Panc1 (cell line): ENCODE data around the gene ISG20L2. TPM values are rescaled to one million over a fixed set of nuclear protein-coding genes. Genes with fewer than 3 reads are reported as not detected.
A peak's percentile ranks its signal among the peaks of the same experiment; 100 is the strongest.

Source experiments
- ATAC-seq: fragments of 200-7000 bp; cut with Tn5 transposase; 2 replicates; pipeline ENCODE4 v1.9.1; 2020; ENCODE audit warnings: mild to moderate bottlenecking, moderate library complexity
- BruUV-seq: library from RNA; stranded (reverse); fragments of 400-500 nt; replicated peaks from 2 replicates; lab custom pipeline; 2021; lab: Mats Ljungman, UMichigan
- CTCF ChIA-PET: fragments of 300-600 bp; sonication (Branson Sonifier 250); formaldehyde crosslinking; loops from one replicate; lab custom pipeline; 2022; ENCODE audit warnings: antibody characterized with exemption; lab: Charles Lee
- POLR2A ChIA-PET: fragments of 300-600 bp; sonication (Branson Sonifier 250); formaldehyde crosslinking; loops from one replicate; lab custom pipeline; 2022; ENCODE audit warnings: antibody characterized with exemption; lab: Charles Lee
- DNase-seq: peaks from one replicate; pipeline ENCODE4 v3.0.0-alpha.2; 2010; ENCODE audit warnings: low read depth, low spot score
- H3K27ac ChIP-seq: 2 replicates; pipeline ENCODE4 v1.5.1; 2011; ENCODE audit warnings: mild to moderate bottlenecking, low read length, inconsistent platforms
- H3K27me3 ChIP-seq: fragments of 200-500 bp; sonication (Bioruptor generic); 2 replicates; pipeline ENCODE4 v1.6.0; 2014; ENCODE audit warnings: low read length, inconsistent platforms; ENCODE audit not compliant: control insufficient read depth, insufficient read depth
- H3K36me3 ChIP-seq: fragments of 200-500 bp; sonication (Bioruptor generic); 2 replicates; pipeline ENCODE4 v1.5.1; 2014; ENCODE audit warnings: inconsistent platforms, mild to moderate bottlenecking, low read length, moderate library complexity; ENCODE audit not compliant: control insufficient read depth, insufficient read depth
- H3K4me1 ChIP-seq: 2 replicates; pipeline ENCODE4 v1.5.1; 2011; ENCODE audit warnings: inconsistent platforms, mild to moderate bottlenecking, low read length, moderate library complexity; ENCODE audit not compliant: control insufficient read depth, insufficient read depth
- H3K4me3 ChIP-seq, 2 experiments: 2 replicates each; pipeline ENCODE4 v1.5.1; 2011 to 2012; ENCODE audit warnings: low read depth in 2 of 2, low read length in 2 of 2, mild to moderate bottlenecking in 2 of 2, inconsistent platforms in 1 of 2, moderate library complexity in 1 of 2
- H3K9me3 ChIP-seq: fragments of 200-500 bp; sonication (Bioruptor generic); 2 replicates; pipeline ENCODE4 v1.5.1; 2014; ENCODE audit warnings: low read depth, mild to moderate bottlenecking, inconsistent platforms, low read length, moderate library complexity; ENCODE audit not compliant: control insufficient read depth, insufficient read depth
- POLR2AphosphoS5 ChIP-seq: IDR thresholded peaks from 2 replicates; pipeline ENCODE4 v1.6.1; 2012; ENCODE audit warnings: mild to moderate bottlenecking, low read depth, low read length, moderate library complexity
- SIN3A ChIP-seq: IDR thresholded peaks from 2 replicates; pipeline ENCODE4 v1.6.1; 2012; ENCODE audit warnings: low read depth, mild to moderate bottlenecking, low read length, moderate library complexity, borderline replicate concordance; ENCODE audit not compliant: insufficient read depth
- TCF7L2 ChIP-seq: IDR thresholded peaks from 2 replicates; pipeline ENCODE4 v1.6.1; 2011; ENCODE audit warnings: mild to moderate bottlenecking, low read depth, low read length, inconsistent platforms
- in situ Hi-C: cut with HindIII; loops from 2 replicates; pipeline ENCODE4 v1.10.0; 2016; ENCODE audit warnings: low sequenced_read_pairs, low pct_unique_long_range_greater_than_20kb
- intact Hi-C: fragments of 100-400 bp; cut with micrococcal nuclease; formaldehyde crosslinking; loops from one replicate; pipeline ENCODE4 v1.10.0; 2022; ENCODE audit not compliant: unreplicated experiment
- total RNA-seq: library from RNA; stranded (reverse); gene quantifications from one replicate; pipeline ENCODE4 v1.2.1, GENCODE V29; 2021; ENCODE audit not compliant: unreplicated experiment
- TF ChIP-seq, protein P1 (sequence below), 2 experiments: IDR thresholded peaks; 2 replicates each; pipeline ENCODE4 v1.6.1; 2011 to 2012; ENCODE audit warnings: low read depth in 2 of 2, control low read depth in 1 of 2, low read length in 1 of 2, mild to moderate bottlenecking in 1 of 2, moderate library complexity in 1 of 2; ENCODE audit not compliant: insufficient read depth in 1 of 2
- TF ChIP-seq, protein P2 (sequence below): fragments of 450-650 bp; IDR thresholded peaks from 2 replicates; pipeline ENCODE4 v1.5.1; 2017; ENCODE audit warnings: mild to moderate bottlenecking

The ISG20L2 gene
- total RNA-seq, 1 experiment from 2014 or later, result 40.6 TPM

DNA sequence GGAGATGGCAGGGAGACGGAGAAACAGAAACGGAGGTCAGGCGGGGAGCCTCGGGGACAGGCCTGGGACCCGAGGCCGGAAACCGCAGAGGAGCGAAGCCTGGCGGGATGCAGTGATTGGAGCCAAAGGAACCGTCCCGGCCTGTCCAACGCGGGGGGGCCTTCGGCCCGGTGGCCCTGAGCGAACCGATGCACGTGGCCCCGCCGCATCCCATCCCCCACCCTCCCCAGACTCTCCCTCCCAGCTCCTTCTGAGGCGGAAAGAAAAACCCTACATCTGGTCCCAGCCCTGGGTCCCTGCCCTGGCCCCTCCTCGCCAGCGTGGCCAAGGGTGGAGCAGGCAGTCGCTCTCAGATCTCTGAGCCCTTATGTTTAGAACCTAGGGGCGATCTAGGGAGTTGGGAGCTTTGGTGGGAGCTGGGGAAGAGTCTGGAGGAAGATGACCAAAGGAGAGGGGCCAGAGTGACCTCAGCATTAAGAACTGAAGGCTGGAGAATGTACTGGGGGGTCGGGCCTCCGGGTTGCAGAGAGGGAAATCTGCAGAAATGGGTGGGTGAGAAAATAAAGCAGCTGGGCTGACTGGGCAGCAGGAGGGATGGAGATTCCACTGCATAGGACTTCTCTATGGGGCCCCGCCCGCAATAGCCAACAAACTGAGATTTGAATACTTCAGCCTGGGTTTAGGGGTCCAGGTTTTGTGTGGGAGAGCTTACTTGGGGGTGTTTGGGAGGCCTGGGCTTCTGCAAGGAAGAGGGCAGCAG is 21.7 kb downstream of the ISG20L2 start:
- Histone ChIP-seq H3K36me3 (no peaks in the 10 kb centered on the region; the same call in 1 of the 2 replicates), H3K27ac (peak overlapping the region; percentile 93), H3K27me3 (no peaks in the 10 kb centered on the region), H3K4me3 (peak overlapping the region; percentile 82 to 84), H3K9me3 (no peaks in the 10 kb centered on the region), H3K4me1 (peaks cover 70% of the 10 kb centered on the region)
- intact Hi-C loops, result no loop called here
- ChIA-PET POLR2A (interaction anchor here (0.5 to 1.9 kb wide), 9 partner anchors 8 to 36 kb away, joined by 3 to 7 read pairs (median 5); partner anchors contain the start of genes ISG20L2, METTL25B and NES), CTCF (interaction anchor here (0.6 to 3.7 kb wide), 9 partner anchors 12 to 221 kb away, joined by 3 to 96 read pairs (median 5); no protein-coding TSS in a partner anchor)
- in situ Hi-C loops, result no loop called here
- no TSS peak for BruUV-seq
- DNase-seq (no peak), ATAC-seq (peak; percentile 16)
- peak; percentile 12; the same call in 1 of the 2 replicates for TF ChIP-seq TCF7L2
- TF ChIP-seq POLR2AphosphoS5, result no peak; the same call in 1 of the 2 replicates

DNA sequence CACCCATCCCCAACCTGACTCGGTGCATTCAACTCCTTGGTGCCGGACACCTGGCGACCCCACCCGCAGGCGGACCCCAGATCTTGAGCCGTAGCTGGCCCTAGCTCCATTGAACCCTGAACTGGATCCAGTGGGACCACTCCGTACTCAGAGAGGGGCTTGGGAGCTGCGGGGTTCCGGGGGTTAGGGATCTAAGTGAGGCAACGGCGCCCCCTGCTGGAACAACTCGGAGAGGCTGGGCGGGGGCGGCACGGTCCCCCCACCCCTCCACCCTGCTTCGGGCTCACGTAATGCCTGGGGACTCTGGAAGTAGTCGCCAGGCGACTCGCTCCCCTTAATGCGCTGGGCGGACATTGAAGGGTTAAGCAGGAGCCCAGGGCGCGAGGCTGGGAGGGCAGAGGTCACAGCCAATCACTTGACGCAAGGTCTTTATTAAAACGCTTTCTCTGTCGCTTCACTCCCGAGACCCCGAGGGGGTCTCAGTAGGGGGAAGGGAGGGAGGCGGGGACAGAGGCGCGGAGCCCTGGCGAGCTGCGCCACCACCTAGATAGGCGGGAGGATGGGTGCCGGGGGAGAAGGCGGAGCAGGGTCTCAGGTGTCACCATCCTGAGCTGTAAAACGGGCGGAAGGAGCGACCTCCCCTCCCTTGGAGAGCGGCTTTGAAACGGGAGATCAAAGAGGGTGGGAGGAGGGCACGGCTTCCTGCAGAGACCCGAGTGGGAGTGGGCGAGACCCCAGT is 22.5 kb downstream of the ISG20L2 start:
- H3K4me1 ChIP-seq, result peaks cover 70% of the 10 kb centered on the region
- ATAC-seq, result peak; percentile 64
- TF ChIP-seq POLR2AphosphoS5 (no peak; the same call in 1 of the 2 replicates), TCF7L2 (peak; percentile 97), SIN3A (no peak; the same call in 1 of the 2 replicates)
- TF ChIP-seq, protein P1, sequence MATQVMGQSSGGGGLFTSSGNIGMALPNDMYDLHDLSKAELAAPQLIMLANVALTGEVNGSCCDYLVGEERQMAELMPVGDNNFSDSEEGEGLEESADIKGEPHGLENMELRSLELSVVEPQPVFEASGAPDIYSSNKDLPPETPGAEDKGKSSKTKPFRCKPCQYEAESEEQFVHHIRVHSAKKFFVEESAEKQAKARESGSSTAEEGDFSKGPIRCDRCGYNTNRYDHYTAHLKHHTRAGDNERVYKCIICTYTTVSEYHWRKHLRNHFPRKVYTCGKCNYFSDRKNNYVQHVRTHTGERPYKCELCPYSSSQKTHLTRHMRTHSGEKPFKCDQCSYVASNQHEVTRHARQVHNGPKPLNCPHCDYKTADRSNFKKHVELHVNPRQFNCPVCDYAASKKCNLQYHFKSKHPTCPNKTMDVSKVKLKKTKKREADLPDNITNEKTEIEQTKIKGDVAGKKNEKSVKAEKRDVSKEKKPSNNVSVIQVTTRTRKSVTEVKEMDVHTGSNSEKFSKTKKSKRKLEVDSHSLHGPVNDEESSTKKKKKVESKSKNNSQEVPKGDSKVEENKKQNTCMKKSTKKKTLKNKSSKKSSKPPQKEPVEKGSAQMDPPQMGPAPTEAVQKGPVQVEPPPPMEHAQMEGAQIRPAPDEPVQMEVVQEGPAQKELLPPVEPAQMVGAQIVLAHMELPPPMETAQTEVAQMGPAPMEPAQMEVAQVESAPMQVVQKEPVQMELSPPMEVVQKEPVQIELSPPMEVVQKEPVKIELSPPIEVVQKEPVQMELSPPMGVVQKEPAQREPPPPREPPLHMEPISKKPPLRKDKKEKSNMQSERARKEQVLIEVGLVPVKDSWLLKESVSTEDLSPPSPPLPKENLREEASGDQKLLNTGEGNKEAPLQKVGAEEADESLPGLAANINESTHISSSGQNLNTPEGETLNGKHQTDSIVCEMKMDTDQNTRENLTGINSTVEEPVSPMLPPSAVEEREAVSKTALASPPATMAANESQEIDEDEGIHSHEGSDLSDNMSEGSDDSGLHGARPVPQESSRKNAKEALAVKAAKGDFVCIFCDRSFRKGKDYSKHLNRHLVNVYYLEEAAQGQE (IDR thresholded peaks at IDR 0.05; ENCODE audit: insufficient read depth in 1 of 2, low read depth in 2 of 2, low read length in 1 of 2), result no peak
- TF ChIP-seq, protein P2, sequence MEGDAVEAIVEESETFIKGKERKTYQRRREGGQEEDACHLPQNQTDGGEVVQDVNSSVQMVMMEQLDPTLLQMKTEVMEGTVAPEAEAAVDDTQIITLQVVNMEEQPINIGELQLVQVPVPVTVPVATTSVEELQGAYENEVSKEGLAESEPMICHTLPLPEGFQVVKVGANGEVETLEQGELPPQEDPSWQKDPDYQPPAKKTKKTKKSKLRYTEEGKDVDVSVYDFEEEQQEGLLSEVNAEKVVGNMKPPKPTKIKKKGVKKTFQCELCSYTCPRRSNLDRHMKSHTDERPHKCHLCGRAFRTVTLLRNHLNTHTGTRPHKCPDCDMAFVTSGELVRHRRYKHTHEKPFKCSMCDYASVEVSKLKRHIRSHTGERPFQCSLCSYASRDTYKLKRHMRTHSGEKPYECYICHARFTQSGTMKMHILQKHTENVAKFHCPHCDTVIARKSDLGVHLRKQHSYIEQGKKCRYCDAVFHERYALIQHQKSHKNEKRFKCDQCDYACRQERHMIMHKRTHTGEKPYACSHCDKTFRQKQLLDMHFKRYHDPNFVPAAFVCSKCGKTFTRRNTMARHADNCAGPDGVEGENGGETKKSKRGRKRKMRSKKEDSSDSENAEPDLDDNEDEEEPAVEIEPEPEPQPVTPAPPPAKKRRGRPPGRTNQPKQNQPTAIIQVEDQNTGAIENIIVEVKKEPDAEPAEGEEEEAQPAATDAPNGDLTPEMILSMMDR, result peak; percentile 92
- DNase-seq, result no peak
- H3K27me3 ChIP-seq, result no peaks in the 10 kb centered on the region
- H3K9me3 ChIP-seq, result no peaks in the 10 kb centered on the region
- in situ Hi-C loops, result no loop called here
- ChIA-PET POLR2A (interaction anchor here (0.5 to 1.9 kb wide), 9 partner anchors 9 to 35 kb away, joined by 3 to 10 read pairs (median 5); partner anchors contain the start of genes ISG20L2, METTL25B and NES), CTCF (interaction anchor here (0.5 to 3.7 kb wide), 13 partner anchors 8 to 222 kb away, joined by 3 to 96 read pairs (median 5); no protein-coding TSS in a partner anchor)
- H3K36me3 ChIP-seq, result no peaks in the 10 kb centered on the region; the same call in 1 of the 2 replicates
- intact Hi-C loops, result loop anchor here (2.0 kb wide), 1 partner anchor 15 kb away; no protein-coding TSS in a partner anchor
- H3K4me3 ChIP-seq, result peak overlapping the region; percentile 82 to 84
- BruUV-seq, result no TSS peak
- H3K27ac ChIP-seq, result peak overlapping the region; percentile 93
